ENCODE measurements around the gene TTC28. TPM values are rescaled to one million over a fixed set of nuclear protein-coding genes. Genes with fewer than 3 reads are reported as not detected.
"Not testable (repeated sequence)": the region's sequence is repeated elsewhere in the genome, so short reads cannot be mapped to it uniquely, and the experiment has no call there.

Gene TTC28
- total and polyA plus RNA-seq, 2 donors = 15.9 to 81.9 TPM

DNA sequence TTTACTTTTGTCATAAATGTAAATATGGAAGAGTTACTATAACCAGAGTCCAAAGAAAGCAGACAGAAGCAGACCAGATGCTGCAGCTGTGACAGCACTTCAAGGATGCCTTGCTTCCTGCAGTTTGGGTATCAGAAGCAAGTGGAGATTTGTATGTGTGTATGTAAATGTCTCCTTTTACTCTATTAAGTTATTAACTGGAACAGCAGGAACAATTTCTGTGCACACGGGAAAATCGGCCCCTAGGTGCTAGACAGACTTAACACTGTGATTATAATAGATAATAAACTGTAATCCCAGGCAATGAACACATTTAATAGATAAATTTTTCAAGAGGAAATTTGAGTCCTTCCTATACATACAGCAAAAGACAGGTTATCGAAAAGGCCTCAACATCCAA lies 582.0 kb downstream of the TTC28 start:
- H3K36me3 ChIP-seq (ENCODE audit: insufficient read depth) = no peaks in the 10 kb centered on the region
- H3K27ac ChIP-seq (ENCODE audit: low read depth) = no peak overlapping the region
- no peak for DNase-seq (ENCODE audit: extremely low spot score)
- no peaks in the 10 kb centered on the region for H3K4me1 ChIP-seq (ENCODE audit: insufficient read depth)
- H3K4me3 ChIP-seq (ENCODE audit: low read depth, low read length) = no peak overlapping the region
- WGBS = 87% methylated on average over 3 of the region's 3 CpGs

- H3K36me3 ChIP-seq (ENCODE audit: insufficient read depth) = no peaks in the 10 kb centered on the region
- no peak overlapping the region for H3K4me3 ChIP-seq (ENCODE audit: low read depth, low read length)
- DNase-seq (ENCODE audit: extremely low spot score) = no peak
- no peaks in the 10 kb centered on the region for H3K4me1 ChIP-seq (ENCODE audit: insufficient read depth)
- no peak overlapping the region for H3K27ac ChIP-seq (ENCODE audit: low read depth)
- WGBS = 95% methylated on average over 5 of the region's 5 CpGs
Measured at GRCh38 chr22:28096161-28096560, 583.5 kb downstream of the TTC28 start.

DNA sequence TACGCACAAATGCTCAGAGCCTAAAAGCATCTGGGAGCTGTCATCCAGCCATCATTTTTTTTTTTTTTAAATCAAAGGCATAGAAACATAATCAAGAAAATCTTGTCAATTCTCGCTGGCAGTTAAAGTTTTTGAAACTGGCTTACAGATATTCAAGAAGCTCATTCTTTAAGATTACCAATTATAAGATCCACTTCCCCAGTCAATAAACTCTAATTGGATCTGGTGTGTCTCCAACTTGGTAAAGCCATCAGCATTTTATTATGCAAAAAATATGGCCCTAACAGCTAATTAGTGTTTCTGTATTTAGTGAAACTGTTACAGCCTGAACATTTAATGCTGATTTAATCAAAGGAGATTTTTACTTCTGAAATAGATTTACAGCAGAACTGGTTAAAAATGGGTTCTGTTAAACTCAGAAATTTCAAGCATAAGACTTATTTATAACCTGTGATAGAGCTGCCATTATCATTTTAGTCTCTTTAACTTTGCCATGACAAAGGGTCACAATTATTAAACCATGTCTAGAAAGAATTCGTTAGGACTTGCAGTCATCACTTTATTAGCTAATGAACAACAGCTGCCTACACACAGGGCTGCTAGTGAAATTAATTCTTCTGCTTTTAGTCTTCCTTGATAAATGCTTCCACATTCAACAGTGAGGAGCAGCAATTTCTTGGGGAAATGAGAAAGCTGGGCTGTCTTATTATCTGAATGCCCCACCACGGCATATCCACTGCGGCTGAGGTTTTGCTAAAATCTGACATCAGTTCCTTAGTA lies 584.1 kb downstream of the TTC28 start:
- no peaks in the 10 kb centered on the region for H3K36me3 ChIP-seq (ENCODE audit: insufficient read depth)
- no peaks in the 10 kb centered on the region for H3K4me1 ChIP-seq (ENCODE audit: insufficient read depth)
- no peak overlapping the region for H3K4me3 ChIP-seq (ENCODE audit: low read depth, low read length)
- WGBS = 94% methylated on average over 5 of the region's 5 CpGs
- DNase-seq (ENCODE audit: extremely low spot score) = no peak
- no peak overlapping the region for H3K27ac ChIP-seq (ENCODE audit: low read depth)

- H3K36me3 ChIP-seq (ENCODE audit: insufficient read depth) = no peaks in the 10 kb centered on the region
- H3K4me3 ChIP-seq (ENCODE audit: low read depth, low read length) = no peak overlapping the region
- H3K4me1 ChIP-seq (ENCODE audit: insufficient read depth) = no peaks in the 10 kb centered on the region
- no peak for DNase-seq (ENCODE audit: extremely low spot score)
- WGBS = 91% methylated on average over 7 of the region's 7 CpGs
- H3K27ac ChIP-seq (ENCODE audit: low read depth) = no peak overlapping the region
Measured at GRCh38 chr22:28094771-28095170, 584.9 kb downstream of the TTC28 start.

DNA sequence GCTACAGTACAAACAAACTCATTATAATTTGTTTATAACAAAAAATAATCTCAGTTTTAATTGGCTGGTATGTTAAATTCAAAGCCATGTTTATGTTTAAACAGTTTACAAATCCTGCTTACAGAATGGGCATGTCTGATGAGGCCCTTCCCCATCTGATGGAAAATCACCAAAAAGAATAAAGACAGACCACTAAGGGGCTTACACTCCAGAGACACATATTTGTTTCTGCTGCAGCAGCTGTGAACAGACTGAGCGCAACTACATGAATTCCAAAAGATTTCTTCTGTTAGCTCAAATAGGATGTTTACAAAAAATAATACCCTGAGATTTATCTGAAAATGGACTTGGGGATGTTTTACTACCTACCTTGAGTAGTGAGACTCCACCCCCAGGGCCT lies 585.9 kb downstream of the TTC28 start:
- Histone ChIP-seq H3K27ac (ENCODE audit: low read depth) (no peak overlapping the region), H3K36me3 (ENCODE audit: insufficient read depth) (no peaks in the 10 kb centered on the region), H3K4me3 (ENCODE audit: low read depth, low read length) (no peak overlapping the region), H3K4me1 (ENCODE audit: insufficient read depth) (no peaks in the 10 kb centered on the region)
- DNase-seq (ENCODE audit: extremely low spot score) = no peak
- WGBS = 73% methylated on average over 1 of the region's 1 CpG

DNA sequence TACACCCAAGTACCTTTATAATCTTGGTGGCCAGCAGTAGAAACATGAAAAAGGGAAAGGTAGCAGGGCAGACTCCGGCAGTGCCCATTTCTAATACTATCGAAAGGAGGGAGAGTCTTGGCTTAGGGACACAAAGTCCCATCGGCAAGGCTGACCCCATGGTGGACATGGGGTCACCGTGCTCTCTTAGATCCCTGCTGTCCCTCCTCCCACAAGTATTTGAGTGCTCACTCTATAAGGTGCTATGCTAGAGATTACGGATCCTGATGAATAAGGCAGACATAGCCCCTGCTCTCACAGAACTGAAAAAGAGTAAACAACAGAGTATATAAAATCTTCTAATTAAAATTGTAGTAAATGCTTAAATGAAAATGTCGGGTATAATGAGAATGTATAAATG lies 588.2 kb downstream of the TTC28 start:
- H3K27ac ChIP-seq (ENCODE audit: low read depth) = no peak overlapping the region
- 96% methylated on average over 6 of the region's 6 CpGs for WGBS
- H3K36me3 ChIP-seq (ENCODE audit: insufficient read depth) = no peaks in the 10 kb centered on the region
- H3K4me3 ChIP-seq (ENCODE audit: low read depth, low read length) = no peak overlapping the region
- no peak for DNase-seq (ENCODE audit: extremely low spot score)
- no peaks in the 10 kb centered on the region for H3K4me1 ChIP-seq (ENCODE audit: insufficient read depth)

- H3K4me3 ChIP-seq (ENCODE audit: low read depth, low read length); H3K27ac ChIP-seq (ENCODE audit: low read depth); H3K36me3 ChIP-seq (ENCODE audit: insufficient read depth); H3K4me1 ChIP-seq (ENCODE audit: insufficient read depth); DNase-seq (ENCODE audit: extremely low spot score): not testable (repeated sequence)
- 97% methylated on average over 5 of the region's 5 CpGs for WGBS
Measured at GRCh38 chr22:28089541-28089940, 590.1 kb downstream of the TTC28 start.

DNA sequence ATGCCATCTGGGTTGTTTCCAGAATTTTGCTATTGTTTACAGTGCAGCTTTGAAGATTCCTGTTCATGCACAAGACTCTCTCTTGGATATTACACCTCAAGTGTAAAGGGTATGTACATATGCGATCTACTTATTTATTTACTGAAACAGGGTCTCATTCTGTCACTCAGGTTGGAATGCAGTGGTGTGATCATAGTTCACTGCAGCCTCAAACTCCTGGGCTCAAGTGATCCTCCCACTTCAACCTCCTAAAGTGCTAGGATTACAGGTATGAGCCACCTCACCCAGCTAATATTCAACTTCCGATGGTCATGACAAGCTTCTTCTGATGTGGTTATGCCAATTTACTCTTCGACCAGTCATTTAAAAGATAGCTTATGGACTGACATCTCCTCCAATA lies 602.5 kb downstream of the TTC28 start:
- no peaks in the 10 kb centered on the region for H3K4me1 ChIP-seq (ENCODE audit: insufficient read depth)
- H3K4me3 ChIP-seq (ENCODE audit: low read depth, low read length) = no peak overlapping the region
- 86% methylated on average over 3 of the region's 3 CpGs for whole genome bisulfite sequencing
- H3K27ac ChIP-seq (ENCODE audit: low read depth) = no peak overlapping the region
- H3K36me3 ChIP-seq (ENCODE audit: insufficient read depth) = no peaks in the 10 kb centered on the region
- DNase-seq (ENCODE audit: extremely low spot score) = no peak

DNA sequence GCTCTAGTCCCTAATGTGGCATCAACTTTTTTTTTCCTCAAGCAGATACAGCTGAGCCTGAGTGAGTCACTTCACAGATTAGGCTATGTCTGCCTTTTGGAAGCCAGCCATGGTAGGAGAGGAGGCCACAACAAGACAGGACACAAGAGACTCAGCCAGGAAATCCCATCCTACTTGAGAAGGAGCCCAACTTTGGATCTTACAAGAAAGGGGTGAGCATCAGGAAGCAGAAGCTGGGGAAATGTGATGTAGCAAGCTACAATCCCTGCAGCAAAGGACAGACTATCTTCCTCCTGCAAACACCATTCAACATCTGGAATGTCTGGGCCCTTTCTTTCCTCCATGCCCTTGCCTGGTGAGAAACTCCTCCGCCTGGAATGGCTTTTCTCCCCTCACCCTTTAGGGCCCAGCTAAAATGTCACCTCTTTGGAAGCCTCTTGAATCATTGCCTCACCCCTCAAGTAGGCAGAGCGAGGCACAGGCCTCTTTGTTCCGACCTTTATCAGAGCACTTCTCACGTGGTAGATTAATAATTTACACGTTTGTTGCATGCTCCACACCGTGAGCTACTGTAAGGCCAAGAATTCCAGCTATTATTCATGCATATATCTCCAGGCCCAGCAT lies 604.2 kb downstream of the TTC28 start:
- 58% methylated on average over 6 of the region's 6 CpGs for WGBS
- Histone ChIP-seq H3K4me1 (ENCODE audit: insufficient read depth) (no peaks in the 10 kb centered on the region), H3K27ac (ENCODE audit: low read depth) (no peak overlapping the region), H3K36me3 (ENCODE audit: insufficient read depth) (no peaks in the 10 kb centered on the region), H3K4me3 (ENCODE audit: low read depth, low read length) (no peak overlapping the region)
- no peak for DNase-seq (ENCODE audit: extremely low spot score)

GRCh38 chr22:28074526-28074925 lies 605.1 kb downstream of the TTC28 start:
- no peaks in the 10 kb centered on the region for H3K36me3 ChIP-seq (ENCODE audit: insufficient read depth)
- no peak for DNase-seq (ENCODE audit: extremely low spot score)
- H3K4me1 ChIP-seq (ENCODE audit: insufficient read depth) = no peaks in the 10 kb centered on the region
- WGBS = 97% methylated on average over 4 of the region's 4 CpGs
- no peak overlapping the region for H3K4me3 ChIP-seq (ENCODE audit: low read depth, low read length)
- no peak overlapping the region for H3K27ac ChIP-seq (ENCODE audit: low read depth)

DNA sequence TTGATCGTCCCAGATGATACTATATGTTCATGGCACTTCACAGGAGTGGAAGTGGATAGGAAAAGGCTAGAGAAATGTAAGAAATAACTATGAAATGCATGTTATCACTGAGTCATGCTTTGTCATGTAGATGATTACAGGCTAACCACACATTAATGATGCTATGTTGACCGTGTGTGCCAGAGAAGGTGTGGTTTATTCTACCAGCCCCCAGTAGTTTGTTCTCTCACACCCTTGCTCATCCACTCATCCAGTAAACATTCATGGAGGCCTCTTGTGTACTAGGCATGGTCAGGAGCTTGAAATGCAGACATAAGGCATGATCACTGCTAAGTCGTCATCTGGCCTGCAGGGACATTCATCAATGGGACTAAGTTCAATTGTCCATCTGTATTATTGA lies 607.6 kb downstream of the TTC28 start:
- 93% methylated on average over 3 of the region's 3 CpGs for WGBS
- Histone ChIP-seq H3K4me3 (ENCODE audit: low read depth, low read length) (no peak overlapping the region), H3K27ac (ENCODE audit: low read depth) (no peak overlapping the region), H3K36me3 (ENCODE audit: insufficient read depth) (no peaks in the 10 kb centered on the region), H3K4me1 (ENCODE audit: insufficient read depth) (no peaks in the 10 kb centered on the region)
- no peak for DNase-seq (ENCODE audit: extremely low spot score)

DNA sequence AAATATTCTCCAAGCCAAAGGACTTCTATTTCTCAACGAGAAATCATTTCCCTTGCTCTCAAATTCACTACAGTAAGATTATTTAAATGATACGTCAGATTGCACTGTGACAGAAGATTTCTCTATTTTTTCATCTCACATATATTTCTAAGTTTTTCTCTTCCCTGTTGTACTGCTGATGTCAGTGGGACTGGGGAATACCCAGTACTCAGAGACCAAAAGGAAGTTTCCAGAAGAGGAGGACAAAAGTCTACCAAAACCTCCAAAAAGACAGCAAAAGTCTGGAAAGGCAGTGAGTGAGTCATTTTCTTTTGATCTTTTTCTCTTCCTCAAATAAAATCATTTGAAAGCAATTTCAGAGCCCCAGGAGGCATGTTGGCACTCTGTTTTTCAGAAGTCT lies 610.8 kb downstream of the TTC28 start:
- Histone ChIP-seq H3K4me1 (ENCODE audit: insufficient read depth) (no peaks in the 10 kb centered on the region), H3K36me3 (ENCODE audit: insufficient read depth) (no peaks in the 10 kb centered on the region), H3K4me3 (ENCODE audit: low read depth, low read length) (no peak overlapping the region), H3K27ac (ENCODE audit: low read depth) (no peak overlapping the region)
- DNase-seq (ENCODE audit: extremely low spot score) = no peak
- 90% methylated on average over 2 of the region's 2 CpGs for WGBS

- no peak overlapping the region for H3K4me3 ChIP-seq (ENCODE audit: low read depth, low read length)
- no peak overlapping the region for H3K27ac ChIP-seq (ENCODE audit: low read depth)
- no peaks in the 10 kb centered on the region for H3K4me1 ChIP-seq (ENCODE audit: insufficient read depth)
- H3K36me3 ChIP-seq (ENCODE audit: insufficient read depth) = no peaks in the 10 kb centered on the region
- no peak for DNase-seq (ENCODE audit: extremely low spot score)
- 89% methylated on average over 2 of the region's 2 CpGs for WGBS
Measured at GRCh38 chr22:28064920-28065319, 614.7 kb downstream of the TTC28 start.

DNA sequence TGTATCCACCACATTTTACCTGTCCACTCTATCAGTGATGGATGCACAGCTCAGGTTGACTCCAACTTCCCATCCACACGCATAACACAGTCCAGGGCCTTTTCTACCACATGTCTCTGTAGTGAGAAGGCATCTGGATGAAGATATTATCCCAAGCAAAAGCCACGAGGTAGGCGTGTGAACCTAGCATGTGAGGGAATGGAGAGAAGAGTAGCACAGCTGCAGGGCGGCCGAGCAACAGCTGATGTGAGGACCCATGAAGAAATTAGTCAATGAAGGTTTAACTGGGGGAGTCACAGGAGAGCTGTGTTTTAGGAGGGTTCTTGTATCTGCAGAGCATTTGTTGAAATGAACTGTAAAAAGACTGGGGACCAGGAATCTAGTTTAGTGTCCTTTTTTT lies 616.0 kb downstream of the TTC28 start:
- no peaks in the 10 kb centered on the region for H3K36me3 ChIP-seq (ENCODE audit: insufficient read depth)
- DNase-seq (ENCODE audit: extremely low spot score) = no peak
- 95% methylated on average over 5 of the region's 5 CpGs for WGBS
- H3K4me3 ChIP-seq (ENCODE audit: low read depth, low read length) = no peak overlapping the region
- H3K27ac ChIP-seq (ENCODE audit: low read depth) = no peak overlapping the region
- no peaks in the 10 kb centered on the region for H3K4me1 ChIP-seq (ENCODE audit: insufficient read depth)
